ENCODE data around the gene NIFK.

DNA sequence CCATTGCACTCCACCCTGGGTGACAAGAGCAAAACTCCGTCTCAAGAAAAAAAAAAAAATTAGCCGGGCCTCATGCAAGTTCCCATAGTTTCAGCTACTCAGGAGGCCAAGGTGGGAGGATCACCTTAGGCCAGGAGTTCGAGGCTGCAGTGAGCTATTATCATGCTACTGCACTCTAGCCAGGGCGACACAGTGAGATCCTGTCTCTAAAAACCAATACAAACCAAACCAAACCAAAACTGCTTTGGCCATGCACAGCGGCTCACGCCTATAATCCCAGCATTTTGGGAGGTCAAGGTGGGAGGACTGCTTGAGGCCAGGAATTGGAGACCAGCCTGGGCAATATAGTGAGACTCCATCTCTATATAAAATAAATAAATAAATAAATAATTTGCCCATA lies 19.1 kb downstream of the NIFK start:
- TF ChIP-seq, protein P1, sequence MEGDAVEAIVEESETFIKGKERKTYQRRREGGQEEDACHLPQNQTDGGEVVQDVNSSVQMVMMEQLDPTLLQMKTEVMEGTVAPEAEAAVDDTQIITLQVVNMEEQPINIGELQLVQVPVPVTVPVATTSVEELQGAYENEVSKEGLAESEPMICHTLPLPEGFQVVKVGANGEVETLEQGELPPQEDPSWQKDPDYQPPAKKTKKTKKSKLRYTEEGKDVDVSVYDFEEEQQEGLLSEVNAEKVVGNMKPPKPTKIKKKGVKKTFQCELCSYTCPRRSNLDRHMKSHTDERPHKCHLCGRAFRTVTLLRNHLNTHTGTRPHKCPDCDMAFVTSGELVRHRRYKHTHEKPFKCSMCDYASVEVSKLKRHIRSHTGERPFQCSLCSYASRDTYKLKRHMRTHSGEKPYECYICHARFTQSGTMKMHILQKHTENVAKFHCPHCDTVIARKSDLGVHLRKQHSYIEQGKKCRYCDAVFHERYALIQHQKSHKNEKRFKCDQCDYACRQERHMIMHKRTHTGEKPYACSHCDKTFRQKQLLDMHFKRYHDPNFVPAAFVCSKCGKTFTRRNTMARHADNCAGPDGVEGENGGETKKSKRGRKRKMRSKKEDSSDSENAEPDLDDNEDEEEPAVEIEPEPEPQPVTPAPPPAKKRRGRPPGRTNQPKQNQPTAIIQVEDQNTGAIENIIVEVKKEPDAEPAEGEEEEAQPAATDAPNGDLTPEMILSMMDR (conservative IDR thresholded peaks at IDR 0.05; ENCODE audit: low read depth, low read length) = no peak
- TF ChIP-seq CHD1 (IDR thresholded peaks at IDR 0.05; ENCODE audit: low read depth, low read length) = no peak
- no peak for TF ChIP-seq BHLHE40 (IDR thresholded peaks at IDR 0.05; ENCODE audit: low read depth, low read length)
- TF ChIP-seq POLR2A (IDR thresholded peaks at IDR 0.05; ENCODE audit: low read depth, low read length) = no peak
- no peak for TF ChIP-seq RAD21 (IDR thresholded peaks at IDR 0.05; ENCODE audit: low read length)
- no peak for TF ChIP-seq MXI1 (IDR thresholded peaks at IDR 0.05; ENCODE audit: borderline replicate concordance, low read depth, low read length)
- TF ChIP-seq RCOR1 (IDR thresholded peaks at IDR 0.05; ENCODE audit: insufficient replicate concordance, low read length) = no peak
- no peak for TF ChIP-seq FOS (IDR thresholded peaks at IDR 0.05; ENCODE audit: low read depth, low read length)
- TF ChIP-seq, protein P2, sequence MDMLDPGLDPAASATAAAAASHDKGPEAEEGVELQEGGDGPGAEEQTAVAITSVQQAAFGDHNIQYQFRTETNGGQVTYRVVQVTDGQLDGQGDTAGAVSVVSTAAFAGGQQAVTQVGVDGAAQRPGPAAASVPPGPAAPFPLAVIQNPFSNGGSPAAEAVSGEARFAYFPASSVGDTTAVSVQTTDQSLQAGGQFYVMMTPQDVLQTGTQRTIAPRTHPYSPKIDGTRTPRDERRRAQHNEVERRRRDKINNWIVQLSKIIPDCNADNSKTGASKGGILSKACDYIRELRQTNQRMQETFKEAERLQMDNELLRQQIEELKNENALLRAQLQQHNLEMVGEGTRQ (IDR thresholded peaks at IDR 0.05; ENCODE audit: low read depth, low read length) = no peak
- no peak for TF ChIP-seq MAZ (IDR thresholded peaks at IDR 0.05; ENCODE audit: borderline replicate concordance, low read depth, low read length)
- TF ChIP-seq MAFK (IDR thresholded peaks at IDR 0.05; ENCODE audit: low read depth, low read length) = no peak
- no peak for TF ChIP-seq CEBPB (IDR thresholded peaks at IDR 0.05; ENCODE audit: low read depth, low read length)
- no peak for TF ChIP-seq RFX5 (IDR thresholded peaks at IDR 0.05; ENCODE audit: low read depth, low read length)
- TF ChIP-seq NFE2L2 (IDR thresholded peaks at IDR 0.05; ENCODE audit: low read depth, low read length) = no peak
